GM18909 (cell line): ENCODE measurements around the gene GRM6.

Experiments
- ATAC-seq: cut with Tn5 transposase; IDR thresholded peaks from one replicate; pipeline ENCODE4 v1.9.1; 2021; ENCODE audit warnings: mild to moderate bottlenecking; ENCODE audit not compliant: unreplicated experiment, poor library complexity

GRM6 gene

GRCh38 chr5:178994580-178995340, at the start of gene GRM6:
Gene GRM6, minus strand, starts transcription at chr5:178995320. Its CDS starts 376 bp downstream, at chr5:178994944.
- no peak for ATAC-seq

- no peak for ATAC-seq
Measured at GRCh38 chr5:179044765-179045164, 49.6 kb upstream of the GRM6 start.

- no peak for ATAC-seq
Measured at GRCh38 chr5:179033004-179033580, 38.0 kb upstream of the GRM6 start.

GRCh38 chr5:179023528-179024189, 28.5 kb upstream of the GRM6 start, which contains the start of gene ZNF879:
Gene ZNF879, plus strand, starts transcription at chr5:179023804. Its CDS starts 1,201 bp downstream, at chr5:179025005.
- peak; percentile 86 for ATAC-seq

GRCh38 chr5:179008667-179009066, 13.5 kb upstream of the GRM6 start:
- ATAC-seq, result no peak

GRCh38 chr5:179006564-179006963, 11.4 kb upstream of the GRM6 start:
- ATAC-seq, result no peak

GRCh38 chr5:178998441-178998840, 3.3 kb upstream of the GRM6 start:
- ATAC-seq, result no peak

GRCh38 chr5:178997191-178997590, 2.1 kb upstream of the GRM6 start:
- no peak for ATAC-seq

- ATAC-seq, result no peak
Measured at GRCh38 chr5:178996156-178996555, 1.0 kb upstream of the GRM6 start.

GRCh38 chr5:178995341-178995690, 196 bp upstream of the GRM6 start:
- ATAC-seq, result no peak

- no peak for ATAC-seq
Measured at GRCh38 chr5:178993955-178994579, 1.1 kb downstream of the GRM6 start.

- ATAC-seq, result no peak
Measured at GRCh38 chr5:178993236-178993765, 1.8 kb downstream of the GRM6 start.

GRCh38 chr5:178992291-178992895, 2.7 kb downstream of the GRM6 start:
- no peak for ATAC-seq

GRCh38 chr5:178991190-178992145, 3.7 kb downstream of the GRM6 start:
- no peak for ATAC-seq

- ATAC-seq, result no peak
Measured at GRCh38 chr5:178990491-178990890, 4.6 kb downstream of the GRM6 start.

GRCh38 chr5:178989311-178989710, 5.8 kb downstream of the GRM6 start:
- no peak for ATAC-seq

- ATAC-seq, result no peak
Measured at GRCh38 chr5:178988436-178989220, 6.5 kb downstream of the GRM6 start.

- ATAC-seq, result no peak
Measured at GRCh38 chr5:178986326-178986960, 8.7 kb downstream of the GRM6 start.
